ENCODE data around the gene ATXN1. TPM values are rescaled to one million over a fixed set of nuclear protein-coding genes. Genes with fewer than 3 reads are reported as not detected.
"Not testable (repeated sequence)": the region's sequence is repeated elsewhere in the genome, so short reads cannot be mapped to it uniquely, and the experiment has no call there.

Gene ATXN1
- total RNA-seq, 4 donors from 2014 or later = 24.9 to 48.0 (median 36.8) TPM

DNA sequence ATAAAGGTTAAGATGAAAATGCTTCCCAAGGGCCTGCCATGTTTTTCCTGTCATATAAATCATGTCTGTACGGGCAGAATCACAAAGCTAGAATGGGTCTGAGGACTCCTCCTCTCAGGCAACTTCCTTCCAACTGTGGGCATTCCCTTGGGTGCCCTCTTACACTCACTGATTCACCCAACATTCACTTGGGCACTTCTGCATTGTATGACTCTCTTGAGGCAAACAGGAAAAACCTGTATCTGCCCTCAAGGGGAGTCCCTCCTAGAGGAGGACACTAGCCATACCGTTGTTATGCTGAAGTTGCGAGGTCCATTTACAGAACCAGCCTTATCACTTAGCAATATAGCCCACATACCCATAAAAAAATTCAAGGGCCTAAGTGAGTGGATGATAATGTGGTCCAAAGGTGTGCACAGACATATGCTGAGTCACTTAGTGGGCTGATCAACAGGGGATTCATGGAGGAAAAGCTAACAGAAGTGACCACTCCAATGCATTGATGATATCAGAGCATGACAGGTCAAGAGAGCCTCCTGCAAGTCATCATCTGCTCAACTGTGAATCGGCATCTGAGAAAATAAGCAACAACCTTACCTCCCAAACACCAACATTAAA is 131.1 kb downstream of the ATXN1 start:
- no peak overlapping the region for H3K4me3 ChIP-seq
- H3K27ac ChIP-seq = no peak overlapping the region
- DNase-seq (ENCODE audit: low spot score in 2 of 2) = no peak
- no peak for TF ChIP-seq CTCF (IDR thresholded peaks at IDR 0.05)
- no peak for TF ChIP-seq EP300 (IDR thresholded peaks at IDR 0.05)
- no peak for TF ChIP-seq POLR2A (IDR thresholded peaks at IDR 0.05)
- peaks cover 0 to 3% (median 0%) of the 10 kb centered on the region in 3 donors for H3K36me3 ChIP-seq
- H3K9me3 ChIP-seq = no peaks in the 10 kb centered on the region
- H3K4me1 ChIP-seq = peaks cover 0 to 4% (median 0%) of the 10 kb centered on the region in 4 donors
- WGBS, 2 donors = 92% methylated on average over 4 of the region's 4 CpGs
- H3K27me3 ChIP-seq = no peaks in the 10 kb centered on the region

DNA sequence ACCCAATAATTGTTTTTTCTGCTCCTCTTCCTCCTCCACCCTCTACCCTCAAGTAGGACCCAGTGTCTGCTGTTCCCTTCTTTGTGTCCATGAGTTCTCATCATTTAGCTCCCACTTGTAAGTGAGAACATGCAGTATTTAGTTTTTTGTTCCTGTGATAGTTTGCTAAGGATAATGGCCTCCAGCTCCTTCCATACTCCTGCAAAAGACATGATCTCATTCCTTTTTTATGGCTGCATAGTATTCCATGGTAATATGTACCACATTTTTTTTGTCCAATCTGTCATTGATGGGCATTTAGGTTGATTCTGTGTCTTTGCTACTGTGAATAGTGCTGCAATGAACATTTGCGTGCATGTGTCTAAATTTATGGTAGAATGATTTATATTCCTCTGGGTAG is 132.7 kb downstream of the ATXN1 start:
- 91 to 96% methylated on average over 1 of the region's 1 CpG for WGBS, 2 donors
- H3K9me3 ChIP-seq; H3K27ac ChIP-seq; H3K4me1 ChIP-seq; H3K27me3 ChIP-seq; H3K4me3 ChIP-seq; H3K36me3 ChIP-seq; DNase-seq (ENCODE audit: low spot score in 2 of 2): not testable (repeated sequence)

DNA sequence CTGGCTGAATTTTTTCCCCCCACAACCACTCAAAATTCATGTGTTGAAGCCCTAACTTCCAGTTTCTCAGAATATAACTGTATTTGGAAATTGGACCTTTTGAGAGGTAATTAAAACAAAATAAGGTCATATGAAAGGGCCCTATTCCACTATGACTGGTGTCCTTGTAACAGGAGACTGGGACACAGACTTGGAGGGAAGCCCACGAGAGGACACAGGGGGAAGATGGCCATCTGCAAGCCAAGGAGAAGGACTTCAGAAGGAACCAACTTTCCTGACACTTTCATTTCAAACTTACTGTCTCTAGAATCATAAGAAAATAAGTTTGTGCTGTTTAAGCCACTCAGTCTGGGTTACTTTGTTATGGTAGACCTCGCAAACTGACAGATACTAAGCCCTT is 134.6 kb downstream of the ATXN1 start:
- H3K9me3 ChIP-seq = no peaks in the 10 kb centered on the region
- H3K27me3 ChIP-seq = no peaks in the 10 kb centered on the region
- no peak overlapping the region for H3K27ac ChIP-seq
- H3K4me1 ChIP-seq = no peaks in the 10 kb centered on the region
- WGBS, 2 donors = 82 to 83% methylated on average over 2 of the region's 2 CpGs
- DNase-seq (ENCODE audit: low spot score in 2 of 2) = no peak
- TF ChIP-seq CTCF (IDR thresholded peaks at IDR 0.05) (no peak), POLR2A (IDR thresholded peaks at IDR 0.05) (no peak), EP300 (IDR thresholded peaks at IDR 0.05) (no peak)
- H3K4me3 ChIP-seq = no peak overlapping the region
- peaks cover 0 to 3% (median 0%) of the 10 kb centered on the region in 3 donors for H3K36me3 ChIP-seq

DNA sequence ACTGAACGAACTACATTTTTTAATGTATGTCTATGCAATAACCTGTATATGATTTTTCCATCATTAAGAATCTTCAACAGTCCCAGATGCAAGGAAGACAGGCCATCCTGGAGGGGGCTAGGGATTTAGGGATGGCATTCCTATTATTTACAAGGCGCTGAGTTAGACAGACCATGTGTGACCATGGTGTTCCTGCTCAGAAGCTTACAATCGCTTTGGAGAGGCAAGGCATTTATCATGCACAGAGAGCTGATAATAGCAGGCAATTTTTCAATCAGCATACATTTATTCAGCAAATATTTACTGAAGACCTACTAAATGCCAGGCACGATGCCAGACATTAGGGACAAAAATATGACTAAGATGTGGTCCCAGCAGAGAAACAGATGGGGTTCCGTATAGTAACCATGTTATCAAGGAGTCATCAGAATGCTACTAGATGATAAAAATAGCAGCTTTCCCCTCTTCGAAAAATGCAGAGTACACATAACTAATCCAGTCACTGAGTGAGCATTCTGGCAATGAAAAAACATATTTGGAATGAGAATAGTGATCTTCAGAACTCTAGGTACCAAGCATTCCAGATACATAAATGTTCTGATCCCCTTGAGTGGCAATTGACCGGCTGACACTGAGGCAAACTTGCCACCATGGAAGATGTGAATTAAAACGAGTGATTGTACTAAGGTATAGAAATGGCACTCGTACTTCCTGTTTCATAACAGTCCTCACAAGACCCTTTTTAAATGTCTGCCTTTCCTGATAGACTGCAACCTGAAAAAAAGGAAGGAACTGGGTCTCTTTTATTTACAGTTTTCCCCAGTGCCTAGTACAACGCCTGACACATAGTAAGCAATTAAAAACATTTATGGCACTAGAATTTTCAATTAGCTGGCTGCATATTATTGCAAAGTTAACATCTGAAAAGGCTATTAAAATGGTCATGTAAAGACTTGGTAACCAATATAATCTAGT is 135.7 kb downstream of the ATXN1 start:
- Histone ChIP-seq H3K4me1 (no peaks in the 10 kb centered on the region), H3K4me3 (no peak overlapping the region), H3K27ac (no peak overlapping the region), H3K36me3 (peaks cover 0 to 3% (median 0%) of the 10 kb centered on the region in 3 donors), H3K9me3 (no peaks in the 10 kb centered on the region), H3K27me3 (no peaks in the 10 kb centered on the region)
- no peak for DNase-seq (ENCODE audit: low spot score in 2 of 2)
- 72 to 73% methylated on average over 10 of the region's 10 CpGs for WGBS, 2 donors
- TF ChIP-seq CTCF (IDR thresholded peaks at IDR 0.05) (no peak), EP300 (IDR thresholded peaks at IDR 0.05) (no peak), POLR2A (IDR thresholded peaks at IDR 0.05) (no peak)

DNA sequence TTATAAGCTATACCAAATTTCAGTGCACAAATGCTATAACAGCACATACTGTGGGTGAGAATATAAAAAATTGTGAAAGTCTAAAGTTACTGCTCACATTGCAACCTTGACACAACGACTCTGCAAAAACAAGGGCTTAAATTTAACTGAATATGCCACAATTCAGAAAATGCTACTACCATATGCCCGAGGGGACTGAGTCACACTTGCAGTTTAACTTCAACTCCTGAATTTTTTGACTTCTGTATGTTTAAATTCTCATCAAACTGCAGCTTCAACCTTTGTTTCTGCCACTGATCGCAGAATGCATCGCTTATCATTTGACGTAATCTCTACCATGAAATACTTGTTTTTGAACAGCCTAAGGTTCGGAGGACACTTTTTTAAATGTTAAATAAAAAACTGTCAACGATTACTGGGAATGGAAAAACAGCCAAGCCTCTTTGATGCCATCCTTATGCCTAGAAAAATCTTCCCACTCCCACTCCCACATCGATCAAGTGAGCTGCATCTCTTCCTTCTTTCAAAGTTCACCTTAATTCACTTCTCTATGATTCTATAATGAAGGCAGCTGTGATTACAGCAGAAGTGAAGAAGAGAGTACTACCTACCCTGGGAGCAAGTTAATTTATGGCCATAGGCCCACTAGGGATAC is 136.5 kb downstream of the ATXN1 start:
- TF ChIP-seq POLR2A (IDR thresholded peaks at IDR 0.05) (no peak), CTCF (IDR thresholded peaks at IDR 0.05) (no peak), EP300 (IDR thresholded peaks at IDR 0.05) (no peak)

More for the DNA sequence above, 136.5 kb downstream of the ATXN1 start:
- Histone ChIP-seq H3K4me1 (no peaks in the 10 kb centered on the region), H3K27me3 (no peaks in the 10 kb centered on the region), H3K36me3 (no peaks in the 10 kb centered on the region), H3K27ac (no peak overlapping the region), H3K9me3 (no peaks in the 10 kb centered on the region), H3K4me3 (no peak overlapping the region)
- 82 to 87% methylated on average over 8 of the region's 8 CpGs for WGBS, 2 donors
- DNase-seq (ENCODE audit: low spot score in 2 of 2) = no peak
